ENCODE results near the gene TPRA1.

Gene TPRA1

DNA sequence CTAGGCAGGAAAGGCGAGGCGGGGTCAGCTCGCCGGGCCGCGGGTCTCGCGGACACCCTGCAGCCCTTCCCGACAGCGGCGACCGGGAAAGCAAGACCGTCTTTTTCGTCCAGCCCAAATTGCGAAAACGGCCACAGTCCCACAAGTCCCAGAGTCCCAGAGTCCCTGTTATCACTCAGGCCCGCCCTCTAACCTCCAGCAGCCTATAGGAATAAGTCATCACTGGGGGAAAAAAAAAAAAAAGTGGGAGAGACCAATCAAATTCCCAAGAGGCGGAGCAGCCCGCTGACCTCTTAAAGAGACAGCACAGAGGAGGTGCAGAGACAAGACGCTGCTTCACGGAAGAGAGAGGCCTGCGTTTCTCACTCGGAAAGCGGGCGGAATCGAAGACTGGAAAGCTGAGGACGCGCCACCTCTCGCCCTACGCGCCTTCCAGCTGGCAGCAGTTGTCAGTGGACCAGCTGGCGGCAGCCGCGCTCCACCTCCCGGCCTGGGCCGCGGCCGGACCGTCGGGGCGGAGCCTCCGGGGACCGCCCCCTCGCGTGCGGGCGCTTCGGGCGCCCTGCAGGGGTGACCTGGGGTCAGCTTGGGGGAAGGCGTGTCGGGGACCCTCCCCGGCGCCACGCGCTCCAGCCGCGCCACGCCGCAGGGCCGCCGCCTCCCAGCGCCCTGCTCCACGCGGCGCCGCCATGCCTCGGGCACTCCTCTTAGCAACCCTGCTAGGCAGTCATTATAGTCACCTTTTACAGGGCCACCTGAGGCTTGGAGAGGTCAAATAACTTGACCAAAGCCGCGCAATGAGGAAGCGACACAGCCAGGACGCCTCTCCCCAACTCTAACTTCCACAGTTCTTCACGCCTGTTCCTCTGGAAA lies at the start of gene TPRA1:
TPRA1 (minus strand) TSS at position 141 of the 873 bp plus-strand sequence. CDS start 10,587 bp downstream, outside the sequence.
- in situ Hi-C loops (cut with MboI; ENCODE audit: low sequenced_read_pairs): no loop called here

DNA sequence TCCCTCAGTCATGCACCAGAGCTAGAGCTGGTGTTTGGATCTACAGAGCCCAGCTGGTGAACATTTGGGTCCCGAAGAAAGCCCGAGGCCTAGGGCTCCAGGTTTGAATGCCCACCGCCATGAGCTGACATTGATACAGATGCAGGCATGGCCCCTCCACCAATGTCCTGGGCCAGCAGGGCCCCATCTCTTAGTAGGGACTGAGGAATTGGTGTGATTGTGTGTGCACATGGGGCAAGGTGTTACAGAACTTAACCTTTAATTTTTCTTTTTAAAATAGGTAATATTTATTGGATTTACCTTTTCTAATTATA lies 49.5 kb upstream of the TPRA1 start:
- in situ Hi-C loops (cut with MboI; ENCODE audit: low sequenced_read_pairs): no loop called here

- in situ Hi-C loops (cut with MboI; ENCODE audit: low sequenced_read_pairs): no loop called here
Observed at GRCh38 chr3:127639173-127640041, 48.9 kb upstream of the TPRA1 start.

- in situ Hi-C loops (cut with MboI; ENCODE audit: low sequenced_read_pairs): no loop called here
Observed at GRCh38 chr3:127637971-127638370, 47.4 kb upstream of the TPRA1 start.

GRCh38 chr3:127637546-127637945 lies 47.0 kb upstream of the TPRA1 start:
- in situ Hi-C loops (cut with MboI; ENCODE audit: low sequenced_read_pairs): no loop called here

GRCh38 chr3:127634653-127635052 lies 44.1 kb upstream of the TPRA1 start:
- in situ Hi-C loops (cut with MboI; ENCODE audit: low sequenced_read_pairs): no loop called here

DNA sequence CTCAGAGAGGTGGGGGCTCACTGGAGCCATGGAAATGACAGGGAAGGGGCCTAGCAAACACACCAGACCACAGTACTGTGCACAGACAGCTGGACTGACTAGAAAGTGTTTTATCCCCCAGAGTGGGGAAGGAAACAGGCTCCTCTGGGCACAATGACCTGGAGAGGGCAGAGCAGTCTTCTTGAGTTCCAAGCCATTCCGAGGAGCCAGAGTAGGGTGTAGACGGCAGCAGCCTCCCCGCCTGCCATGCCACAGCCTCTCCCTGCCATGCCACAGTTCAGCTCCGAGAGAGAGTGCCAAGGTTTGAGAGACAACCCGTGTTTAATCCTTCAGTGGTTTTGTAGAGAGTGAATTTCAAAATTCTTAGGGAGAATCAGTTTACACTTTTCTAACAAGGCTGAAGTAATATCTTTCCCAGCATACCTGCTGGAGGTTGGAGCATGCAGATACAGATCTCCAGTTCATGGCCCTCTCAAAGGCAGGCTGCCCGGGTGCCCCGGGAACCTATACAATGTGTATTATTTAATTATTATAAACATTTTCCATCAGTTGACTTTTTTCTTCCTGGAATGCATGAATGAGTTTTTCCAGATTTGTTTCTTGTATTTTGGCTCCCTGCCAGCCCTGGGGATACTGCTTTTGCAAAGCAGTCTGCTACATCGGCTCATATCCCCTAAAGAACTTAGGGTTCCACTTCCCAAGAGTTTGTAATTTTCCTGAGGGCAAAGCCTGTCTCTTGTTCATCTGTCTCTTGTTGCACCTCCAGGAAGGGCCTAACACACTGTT lies 41.7 kb upstream of the TPRA1 start:
- in situ Hi-C loops (cut with MboI; ENCODE audit: low sequenced_read_pairs): no loop called here

GRCh38 chr3:127630811-127631714 lies 40.5 kb upstream of the TPRA1 start:
- in situ Hi-C loops (cut with MboI; ENCODE audit: low sequenced_read_pairs): no loop called here

DNA sequence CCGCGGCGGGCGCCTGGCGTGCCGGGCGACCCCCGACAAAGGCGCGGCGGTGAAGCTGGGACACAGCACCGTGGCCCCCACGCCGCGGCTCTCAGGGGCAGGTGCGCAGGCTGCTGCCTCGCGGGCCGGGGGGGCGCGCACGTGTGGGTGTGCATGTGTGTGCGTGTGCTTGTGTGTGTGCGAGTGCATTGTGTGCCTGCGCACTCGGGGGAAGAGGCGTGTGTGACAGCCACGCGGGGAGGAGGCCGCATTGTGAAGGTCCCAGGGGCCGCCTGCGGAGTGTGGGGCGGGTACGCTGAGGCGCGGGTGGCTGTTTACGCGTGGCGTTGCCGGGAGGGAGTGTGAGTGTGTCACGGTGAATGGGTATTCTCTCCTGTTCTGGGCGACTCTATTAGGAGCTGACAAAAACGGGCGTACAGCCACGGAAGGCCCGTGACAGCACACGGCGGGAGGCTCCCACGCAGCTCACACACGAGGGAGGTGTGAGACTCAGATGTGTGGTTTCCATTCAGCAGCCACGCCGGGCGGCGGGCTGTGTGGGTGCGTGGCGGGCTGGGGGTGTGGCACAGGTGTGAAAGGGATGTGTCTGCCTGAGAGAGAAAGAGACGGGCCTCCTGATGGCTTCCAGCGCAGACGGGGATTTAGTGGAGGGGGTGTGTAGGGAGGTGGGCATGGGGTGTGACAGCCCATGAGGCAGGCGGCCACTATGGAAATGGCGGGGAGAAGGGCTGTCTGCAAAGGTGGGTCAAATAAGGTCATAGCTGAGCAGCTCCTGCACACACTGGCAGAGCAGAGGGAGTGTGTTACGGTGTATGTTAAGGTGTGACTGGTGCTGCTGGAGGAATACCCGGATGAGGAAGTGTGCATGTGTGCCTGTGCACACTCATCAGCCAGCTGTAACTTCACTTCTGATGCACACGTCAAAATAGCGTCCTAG lies 39.2 kb upstream of the TPRA1 start:
- in situ Hi-C loops (cut with MboI; ENCODE audit: low sequenced_read_pairs): no loop called here

- in situ Hi-C loops (cut with MboI; ENCODE audit: low sequenced_read_pairs): no loop called here
Observed at GRCh38 chr3:127628788-127629466, 38.4 kb upstream of the TPRA1 start, which contains the start of gene PODXL2. TSS of gene PODXL2 (plus strand) at chr3:127629185. CDS start at chr3:127629220, 35 bp downstream.

GRCh38 chr3:127628426-127628787 lies 37.9 kb upstream of the TPRA1 start:
- in situ Hi-C loops (cut with MboI; ENCODE audit: low sequenced_read_pairs): no loop called here

DNA sequence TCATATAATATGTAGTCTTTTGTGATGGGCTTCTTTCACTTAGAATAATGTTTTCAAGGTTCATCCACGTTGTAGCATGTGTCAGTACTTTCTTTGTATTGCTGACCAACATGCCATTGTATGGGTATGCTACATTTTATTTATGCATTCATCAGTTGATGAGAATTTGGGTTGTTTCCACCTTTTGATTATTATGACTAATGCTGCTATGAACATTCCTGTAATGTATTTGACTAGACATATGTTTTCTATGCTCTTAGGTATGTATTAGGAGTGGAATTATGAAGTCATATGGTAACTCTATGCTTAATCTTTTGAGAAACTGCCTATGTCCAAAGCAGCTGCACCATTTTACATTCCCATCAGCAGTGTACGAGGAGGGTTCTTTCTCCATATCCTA lies 35.3 kb upstream of the TPRA1 start:
- in situ Hi-C loops (cut with MboI; ENCODE audit: low sequenced_read_pairs): no loop called here

DNA sequence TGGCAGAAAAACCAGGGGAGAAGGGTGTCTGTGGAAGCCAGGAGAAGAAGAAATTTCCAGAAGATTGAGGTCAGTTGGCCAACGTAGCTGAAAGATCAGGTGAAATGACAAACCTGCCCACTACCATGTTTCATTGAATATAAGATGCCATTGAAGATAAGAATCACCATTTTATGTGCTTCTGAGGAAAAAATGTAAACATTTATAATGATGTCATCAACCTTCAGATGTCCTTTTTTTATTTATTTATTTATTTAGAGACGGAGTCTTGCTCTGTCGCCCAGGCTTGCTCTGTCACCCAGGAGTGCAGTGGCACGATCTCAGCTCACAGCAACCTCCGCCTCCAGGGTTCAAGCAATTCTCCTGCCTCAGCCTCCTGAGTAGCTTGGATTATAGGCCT lies 33.5 kb upstream of the TPRA1 start:
- in situ Hi-C loops (cut with MboI; ENCODE audit: low sequenced_read_pairs): no loop called here

GRCh38 chr3:127622772-127623576 lies 32.4 kb upstream of the TPRA1 start:
- in situ Hi-C loops (cut with MboI; ENCODE audit: low sequenced_read_pairs): no loop called here

GRCh38 chr3:127622031-127622430 lies 31.5 kb upstream of the TPRA1 start:
- in situ Hi-C loops (cut with MboI; ENCODE audit: low sequenced_read_pairs): no loop called here

DNA sequence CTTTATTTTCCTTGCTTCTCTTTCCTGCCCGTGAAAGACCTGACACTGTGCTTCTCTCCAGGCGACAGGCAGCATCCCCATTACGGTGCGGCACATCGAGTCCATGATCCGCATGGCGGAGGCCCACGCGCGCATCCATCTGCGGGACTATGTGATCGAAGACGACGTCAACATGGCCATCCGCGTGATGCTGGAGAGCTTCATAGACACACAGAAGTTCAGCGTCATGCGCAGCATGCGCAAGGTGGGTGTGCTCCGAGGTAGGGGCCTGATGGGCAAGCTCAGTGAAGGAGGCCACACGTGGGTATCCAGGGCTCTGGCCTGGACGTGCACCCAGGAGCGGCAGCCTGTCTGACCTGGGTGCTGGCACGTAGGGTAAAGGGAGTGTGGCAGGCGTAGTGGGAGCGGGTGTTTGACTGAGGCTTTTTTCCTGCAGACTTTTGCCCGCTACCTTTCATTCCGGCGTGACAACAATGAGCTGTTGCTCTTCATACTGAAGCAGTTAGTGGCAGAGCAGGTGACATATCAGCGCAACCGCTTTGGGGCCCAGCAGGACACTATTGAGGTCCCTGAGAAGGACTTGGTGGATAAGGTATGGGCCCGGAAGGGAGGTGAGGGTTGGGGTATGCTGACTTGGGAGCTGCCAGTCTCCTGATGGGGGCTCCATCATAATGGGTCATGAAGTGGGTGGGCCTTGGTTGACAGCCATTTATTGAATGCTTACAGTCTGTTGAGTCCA lies 30.3 kb upstream of the TPRA1 start:
- in situ Hi-C loops (cut with MboI; ENCODE audit: low sequenced_read_pairs): no loop called here

DNA sequence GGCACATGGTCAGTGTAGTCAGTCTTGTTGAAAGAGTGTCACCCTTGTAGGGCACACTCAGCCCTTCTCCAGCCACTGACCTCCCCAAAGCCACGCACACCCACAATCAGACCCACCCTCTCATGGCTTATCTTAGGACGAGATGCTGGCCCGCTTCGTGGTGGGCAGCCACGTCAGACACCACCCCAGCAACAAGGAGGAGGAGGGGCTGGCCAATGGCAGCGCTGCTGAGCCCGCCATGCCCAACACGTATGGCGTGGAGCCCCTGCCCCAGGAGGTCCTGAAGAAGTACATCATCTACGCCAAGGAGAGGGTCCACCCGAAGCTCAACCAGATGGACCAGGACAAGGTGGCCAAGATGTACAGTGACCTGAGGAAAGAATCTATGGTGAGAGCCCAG lies 28.4 kb upstream of the TPRA1 start:
- in situ Hi-C loops (cut with MboI; ENCODE audit: low sequenced_read_pairs): no loop called here

Data from HL-60/S4 treated with phorbol 12-myristate 13-acetate at 8.2 ng/mL for 4 days and 3 days (cell line).